Globus pallidus (tissue), 1 donor: ENCODE results near the gene DECR2.
A peak's percentile ranks its signal among the peaks of the same experiment; 100 is the strongest.
"Not testable (repeated sequence)": the region's sequence is repeated elsewhere in the genome, so short reads cannot be mapped to it uniquely, and the experiment has no call there.

Source experiments
- DNase-seq: peaks from one replicate; pipeline ENCODE4 v3.0.0-alpha.2; 2015; ENCODE audit warnings: low spot score

Gene DECR2

DNA sequence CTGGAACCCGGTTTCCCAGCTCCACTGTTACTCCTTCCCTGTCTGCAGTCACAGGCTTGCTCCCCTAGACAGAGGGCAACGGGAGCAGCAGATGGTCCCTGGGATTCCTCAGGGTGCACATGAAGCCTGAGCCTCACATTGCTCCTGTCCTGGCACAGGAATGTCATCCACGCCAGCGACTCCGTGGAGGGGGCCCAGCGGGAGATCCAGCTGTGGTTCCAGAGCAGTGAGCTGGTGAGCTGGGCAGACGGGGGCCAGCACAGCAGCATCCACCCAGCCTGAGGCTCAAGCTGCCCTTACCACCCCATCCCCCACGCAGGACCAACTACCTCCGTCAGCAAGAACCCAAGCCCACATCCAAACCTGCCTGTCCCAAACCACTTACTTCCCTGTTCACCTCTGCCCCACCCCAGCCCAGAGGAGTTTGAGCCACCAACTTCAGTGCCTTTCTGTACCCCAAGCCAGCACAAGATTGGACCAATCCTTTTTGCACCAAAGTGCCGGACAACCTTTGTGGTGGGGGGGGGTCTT lies 1.6 kb upstream of the DECR2 start:
- no peak for DNase-seq

DNA sequence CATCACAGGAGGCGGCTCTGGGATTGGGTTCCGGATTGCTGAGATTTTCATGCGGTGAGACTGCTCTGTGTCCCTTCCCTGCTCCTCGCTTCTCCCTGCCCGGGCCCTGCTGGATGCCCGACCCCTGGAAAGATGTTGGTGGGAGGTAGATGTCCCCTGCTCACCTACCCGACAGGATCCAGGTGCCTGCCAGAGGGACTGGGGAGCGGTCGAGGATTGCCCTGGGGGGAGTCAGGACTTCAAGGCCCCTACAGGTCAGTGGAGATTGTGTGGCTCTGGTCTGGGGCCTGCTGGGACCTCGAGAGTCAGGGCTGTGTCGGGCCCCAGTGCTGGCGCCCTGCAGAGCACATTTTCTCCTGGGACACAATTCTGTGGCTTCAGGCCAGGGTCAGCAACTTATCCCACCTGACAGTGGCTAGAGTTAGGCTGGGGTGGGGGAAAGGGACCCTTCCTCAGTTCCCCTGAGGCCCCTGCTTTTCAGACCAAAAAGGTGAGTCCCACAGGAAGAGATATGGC lies 3.3 kb downstream of the DECR2 start:
- no peak for DNase-seq

DNA sequence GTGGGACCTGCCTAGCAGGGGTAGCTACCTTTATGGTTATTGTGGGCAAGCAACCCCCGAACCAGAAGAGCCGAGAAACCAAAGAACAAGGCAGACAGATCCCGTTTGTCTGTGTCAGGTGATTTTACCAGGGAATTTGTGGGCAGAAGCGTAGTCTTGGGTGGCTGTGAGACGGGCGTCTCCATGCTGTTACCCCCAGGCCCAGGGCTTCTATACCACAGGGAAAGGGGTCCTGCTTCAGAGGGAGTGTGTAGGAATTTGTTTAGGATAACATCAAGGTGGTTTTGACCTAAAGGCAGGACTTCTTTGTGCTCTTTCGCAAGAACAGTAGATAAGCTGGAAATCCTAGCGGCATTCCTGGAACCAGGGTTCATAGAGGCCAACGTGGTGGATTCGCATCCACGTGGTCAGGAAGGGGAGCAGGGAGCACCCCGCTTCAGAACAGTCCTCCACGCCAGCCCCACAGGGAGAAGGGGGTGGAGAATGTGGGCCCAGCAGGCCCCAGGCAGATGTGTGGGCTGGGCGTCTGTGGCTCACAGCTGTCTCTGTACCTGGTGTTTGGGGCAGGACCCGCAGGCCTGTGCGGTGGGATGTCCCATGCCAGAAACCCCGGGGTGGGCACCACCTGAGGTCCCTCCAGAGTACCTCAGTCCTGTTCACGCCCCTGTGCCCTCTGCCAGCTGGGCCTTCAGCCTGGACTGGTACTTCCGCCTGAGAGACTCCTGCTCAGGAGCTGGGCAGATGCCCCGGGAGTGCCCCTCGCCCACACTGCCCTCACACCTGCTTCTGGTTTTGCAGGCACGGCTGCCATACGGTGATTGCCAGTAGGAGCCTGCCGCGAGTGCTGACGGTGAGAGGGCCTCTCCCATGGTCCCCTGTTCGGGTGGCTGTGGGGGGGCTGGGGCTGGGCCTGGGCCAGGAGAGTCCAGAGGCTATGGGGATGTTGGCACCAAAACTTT lies 4.1 kb downstream of the DECR2 start:
- no peak for DNase-seq

DNA sequence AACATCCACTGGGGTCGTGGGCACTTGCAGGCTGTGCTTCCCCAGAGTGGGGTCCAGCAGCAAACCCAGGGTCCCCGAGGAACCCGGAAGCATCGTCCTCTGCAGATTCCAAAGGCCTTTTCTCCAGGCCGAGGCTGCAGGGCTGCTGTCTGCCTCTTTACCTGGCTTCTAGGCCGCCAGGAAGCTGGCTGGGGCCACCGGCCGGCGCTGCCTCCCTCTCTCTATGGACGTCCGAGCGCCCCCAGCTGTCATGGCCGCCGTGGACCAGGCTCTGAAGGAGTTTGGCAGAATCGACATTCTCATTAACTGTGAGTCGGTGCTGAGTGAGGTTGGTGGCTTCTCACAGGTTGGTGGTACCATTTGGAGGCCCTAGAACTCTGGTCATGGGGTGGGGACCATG lies 5.6 kb downstream of the DECR2 start:
- no peak for DNase-seq

DNA sequence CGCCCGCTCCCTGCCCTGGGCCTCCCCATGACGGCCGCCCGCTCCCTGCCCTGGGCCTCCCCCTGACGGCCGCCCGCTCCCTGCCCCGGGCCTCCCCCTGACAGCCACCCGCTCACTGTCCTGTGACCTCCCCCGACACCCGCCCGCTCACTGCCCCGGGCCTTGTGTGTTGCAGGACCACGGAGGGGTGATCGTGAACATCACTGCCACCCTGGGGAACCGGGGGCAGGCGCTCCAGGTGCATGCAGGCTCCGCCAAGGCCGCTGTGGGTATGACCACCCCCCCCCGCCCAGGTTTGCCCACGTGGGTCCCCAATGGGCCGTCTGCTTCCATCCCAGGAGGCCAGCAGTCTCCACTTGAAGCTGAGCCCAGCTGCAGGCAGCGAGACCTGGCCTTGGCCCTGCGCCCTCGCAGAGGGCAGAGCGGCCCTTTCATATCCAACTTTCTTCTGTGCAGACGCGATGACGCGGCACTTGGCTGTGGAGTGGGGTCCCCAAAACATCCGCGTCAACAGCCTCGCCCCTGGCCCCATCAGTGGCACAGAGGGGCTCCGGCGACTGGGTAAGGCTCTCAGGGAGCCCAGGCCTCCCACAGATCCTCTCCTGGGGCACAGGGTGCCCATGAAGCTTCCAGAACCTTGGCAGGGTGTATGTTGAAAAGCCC lies 9.0 kb downstream of the DECR2 start:
- DNase-seq: no peak

DNA sequence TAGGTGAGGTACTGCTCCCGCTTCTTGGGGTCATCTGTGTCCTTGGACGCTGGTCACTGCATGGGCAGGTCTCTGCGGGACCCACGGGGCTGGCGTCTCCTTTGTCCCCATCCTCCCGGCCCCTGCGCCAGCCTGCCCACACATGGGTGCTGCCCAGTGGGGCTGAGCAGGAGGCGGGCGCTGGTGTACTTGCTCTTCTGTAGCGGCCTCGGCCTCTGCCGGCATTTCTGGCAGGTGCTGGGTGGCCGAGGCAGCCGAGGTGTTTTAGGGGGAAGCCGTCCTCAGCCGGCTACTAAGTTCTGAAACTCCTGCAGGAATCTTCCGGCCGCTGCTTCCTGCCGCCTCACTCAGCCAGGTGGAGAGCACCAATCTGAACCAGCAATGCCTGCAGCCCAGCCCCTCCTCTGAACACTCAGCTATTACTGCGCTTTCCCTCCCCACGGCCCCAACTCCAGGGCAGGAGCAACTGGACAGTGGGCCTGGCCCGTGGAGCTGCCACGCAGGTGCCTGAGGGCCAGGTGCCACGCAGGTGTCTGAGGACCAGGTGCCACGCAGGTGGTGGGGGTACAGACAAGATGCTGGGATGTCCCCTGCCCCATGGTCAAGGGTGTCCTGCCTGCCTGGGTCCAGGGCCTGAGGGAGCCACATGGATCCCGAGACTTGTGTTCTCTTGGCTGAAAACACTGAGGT lies 10.0 kb downstream of the DECR2 start:
- no peak for DNase-seq

DNA sequence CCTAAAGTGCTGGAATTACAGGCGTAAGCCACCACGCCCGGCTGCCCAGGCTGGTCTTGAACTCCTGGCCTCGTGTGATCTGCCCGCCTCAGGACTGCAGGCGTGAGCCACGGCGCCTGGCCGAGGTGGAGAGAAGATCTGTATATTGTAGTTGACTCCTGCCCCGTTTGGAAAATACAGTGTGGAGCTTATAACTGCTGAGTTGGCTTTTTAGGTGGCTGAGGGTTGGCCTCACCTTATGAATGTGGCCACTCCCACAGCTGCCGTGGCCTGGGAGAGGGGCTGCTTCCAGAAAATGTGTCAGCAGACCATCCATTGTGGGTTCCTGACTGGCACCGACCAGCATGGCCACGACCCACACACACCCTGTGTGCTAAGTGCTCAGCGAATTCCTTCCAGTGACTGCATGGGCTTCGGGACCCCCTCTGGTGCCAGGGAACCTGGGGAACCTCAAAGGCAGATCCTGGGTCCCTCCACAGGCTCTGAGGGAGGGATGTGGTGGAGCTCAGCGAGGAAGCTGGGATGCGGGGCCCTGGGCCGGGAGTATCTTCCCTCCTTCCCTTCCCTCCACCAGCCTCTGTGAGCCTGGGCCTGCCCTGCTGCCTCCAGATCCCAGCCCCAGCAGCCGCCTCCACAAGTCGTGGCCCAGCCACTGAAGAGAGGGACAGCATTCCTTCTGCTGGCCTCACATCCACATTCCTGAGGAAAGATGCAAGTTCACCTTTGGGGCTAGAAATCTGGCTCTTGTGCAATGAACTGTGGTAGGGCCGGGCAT lies 12.9 kb downstream of the DECR2 start:
- no peak for DNase-seq

DNA sequence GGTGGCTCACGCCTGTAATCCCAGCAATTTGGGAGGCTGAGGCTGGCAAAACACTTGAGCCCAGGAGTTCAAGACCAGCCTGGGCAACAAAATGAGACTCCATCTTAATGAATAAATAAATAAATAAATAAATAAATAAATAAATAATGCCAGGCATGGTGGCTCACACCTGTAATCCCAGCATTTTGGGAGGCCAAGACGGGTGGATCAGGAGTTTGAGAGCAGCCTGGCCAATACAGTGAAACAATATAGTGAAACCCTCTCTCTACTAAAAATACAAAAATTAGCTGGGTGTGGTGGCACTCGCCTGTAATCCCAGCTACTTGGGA lies 13.4 kb downstream of the DECR2 start:
- not testable (repeated sequence) for DNase-seq

DNA sequence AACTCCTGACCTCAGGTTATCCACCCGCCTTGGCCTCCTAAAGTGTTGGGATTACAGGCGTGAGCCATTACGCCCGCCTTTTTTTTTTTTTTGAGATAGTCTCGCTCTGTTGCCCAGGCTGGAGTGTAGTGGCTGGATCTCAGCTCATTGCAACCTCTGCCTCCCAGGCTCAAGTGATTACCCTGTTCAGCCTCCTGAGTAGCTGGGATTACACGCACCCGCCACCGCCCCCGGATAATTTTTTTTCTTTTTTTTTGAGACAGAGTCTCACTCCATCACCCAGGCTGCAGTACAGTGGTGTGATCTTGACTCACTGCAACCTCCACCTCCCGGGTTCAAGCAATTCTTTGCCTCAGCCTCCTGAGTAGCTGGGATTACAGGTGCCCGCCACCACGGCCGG lies 20.5 kb downstream of the DECR2 start:
- DNase-seq: not testable (repeated sequence)

DNA sequence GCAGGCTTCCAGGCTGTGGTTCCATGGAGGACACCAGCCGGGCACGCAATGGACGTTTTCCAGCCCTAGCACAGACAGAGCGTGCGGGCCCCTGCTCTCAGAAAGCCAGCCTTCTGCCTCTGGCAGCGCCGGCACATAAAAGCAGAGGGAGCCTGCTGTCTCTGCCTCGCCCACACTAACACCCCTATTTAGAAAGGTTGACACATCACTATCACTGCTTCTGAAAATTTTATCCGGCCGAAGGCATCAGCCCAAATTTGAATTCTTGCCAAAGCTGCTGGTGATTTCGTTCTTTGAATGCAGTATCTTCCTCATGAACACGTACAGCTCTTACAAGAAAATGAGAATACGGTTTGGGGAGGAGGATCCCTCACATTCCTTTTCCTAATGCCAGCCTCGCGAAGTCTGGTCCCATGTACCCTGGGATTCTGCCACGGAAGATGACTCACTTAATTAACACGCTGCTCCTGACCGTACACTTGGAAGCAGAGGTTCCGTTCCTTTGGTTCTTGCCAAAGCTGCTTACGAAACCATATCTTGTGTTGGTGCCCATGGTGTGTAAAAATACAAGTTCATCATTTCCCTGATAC lies 22.4 kb downstream of the DECR2 start:
- peak; percentile 56 for DNase-seq

DNA sequence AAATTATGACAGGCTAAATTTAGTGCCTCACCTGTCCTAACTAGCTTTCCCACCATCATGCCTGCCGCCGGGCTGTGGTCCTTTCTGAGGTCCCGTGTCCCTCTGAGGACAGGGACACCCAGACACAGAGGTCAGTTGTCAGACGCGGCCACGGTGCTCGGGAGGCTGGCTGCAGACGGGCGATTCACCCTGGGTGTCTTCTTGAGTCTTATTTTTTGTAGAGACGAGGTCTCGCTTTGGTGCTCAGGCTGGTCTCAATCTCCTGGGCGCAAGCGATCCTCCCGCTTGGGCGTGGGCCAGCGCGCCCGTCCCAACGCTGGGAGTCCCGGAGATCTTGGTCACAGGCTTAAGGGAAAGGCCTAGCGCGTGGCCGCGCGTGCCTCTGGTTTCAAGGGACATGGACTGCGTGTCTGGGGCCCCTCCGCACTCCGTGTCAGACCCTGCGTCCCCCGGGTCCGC lies 23.0 kb downstream of the DECR2 start:
- no peak for DNase-seq

DNA sequence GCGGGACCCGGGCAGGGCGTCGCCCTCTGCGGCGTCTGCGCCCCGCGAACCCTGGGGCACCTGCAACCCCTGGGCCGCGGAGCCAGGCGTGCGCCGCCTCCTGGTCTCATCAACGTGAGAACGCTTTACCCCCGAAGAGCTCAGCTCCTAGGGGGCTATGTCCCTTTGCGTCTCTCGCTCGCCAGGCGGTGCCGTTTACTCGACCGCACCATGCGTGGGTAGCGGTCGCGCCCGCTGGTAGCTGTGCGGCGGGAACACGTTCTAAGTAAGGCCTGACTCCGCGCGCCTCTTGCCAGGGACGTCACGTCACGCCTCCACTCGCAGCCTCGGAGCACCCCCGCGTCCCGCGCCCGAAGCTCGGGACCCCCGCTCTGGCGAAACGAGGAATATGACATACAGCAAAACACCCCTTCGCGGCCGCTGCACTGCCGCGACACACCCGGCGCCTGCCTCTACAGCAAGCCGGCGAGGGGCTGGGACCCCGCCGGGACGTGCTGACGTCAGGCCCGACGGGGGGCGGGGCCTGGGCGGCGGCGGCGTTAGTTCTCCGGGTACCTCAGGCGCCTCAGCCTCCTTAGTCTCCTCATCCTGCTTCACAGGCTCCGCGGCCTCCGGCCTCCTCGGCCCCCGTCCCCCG lies 23.5 kb downstream of the DECR2 start, which contains the start of gene RAB11FIP3:
RAB11FIP3 (plus strand) TSS at position 568 of the 637 bp plus-strand sequence. CDS start 358 bp downstream, outside the sequence.
- peak; percentile 86 for DNase-seq

DNA sequence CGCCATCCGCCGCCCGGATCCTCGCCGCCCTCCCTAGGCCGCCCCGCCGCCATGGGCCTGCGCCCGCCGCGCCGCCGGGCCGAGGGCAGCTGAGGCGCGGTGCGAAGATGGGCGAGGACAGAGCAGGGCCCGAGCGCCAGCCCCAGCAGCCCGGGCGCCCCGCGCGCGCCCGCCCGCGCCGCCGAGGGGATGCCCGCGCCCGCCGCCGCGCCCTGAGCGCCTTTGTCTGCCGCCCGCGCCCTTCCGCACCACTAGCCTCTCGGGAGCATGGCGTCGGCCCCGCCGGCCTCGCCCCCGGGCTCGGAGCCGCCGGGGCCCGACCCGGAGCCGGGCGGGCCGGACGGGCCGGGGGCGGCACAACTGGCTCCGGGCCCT lies 24.0 kb downstream of the DECR2 start:
- DNase-seq: no peak

DNA sequence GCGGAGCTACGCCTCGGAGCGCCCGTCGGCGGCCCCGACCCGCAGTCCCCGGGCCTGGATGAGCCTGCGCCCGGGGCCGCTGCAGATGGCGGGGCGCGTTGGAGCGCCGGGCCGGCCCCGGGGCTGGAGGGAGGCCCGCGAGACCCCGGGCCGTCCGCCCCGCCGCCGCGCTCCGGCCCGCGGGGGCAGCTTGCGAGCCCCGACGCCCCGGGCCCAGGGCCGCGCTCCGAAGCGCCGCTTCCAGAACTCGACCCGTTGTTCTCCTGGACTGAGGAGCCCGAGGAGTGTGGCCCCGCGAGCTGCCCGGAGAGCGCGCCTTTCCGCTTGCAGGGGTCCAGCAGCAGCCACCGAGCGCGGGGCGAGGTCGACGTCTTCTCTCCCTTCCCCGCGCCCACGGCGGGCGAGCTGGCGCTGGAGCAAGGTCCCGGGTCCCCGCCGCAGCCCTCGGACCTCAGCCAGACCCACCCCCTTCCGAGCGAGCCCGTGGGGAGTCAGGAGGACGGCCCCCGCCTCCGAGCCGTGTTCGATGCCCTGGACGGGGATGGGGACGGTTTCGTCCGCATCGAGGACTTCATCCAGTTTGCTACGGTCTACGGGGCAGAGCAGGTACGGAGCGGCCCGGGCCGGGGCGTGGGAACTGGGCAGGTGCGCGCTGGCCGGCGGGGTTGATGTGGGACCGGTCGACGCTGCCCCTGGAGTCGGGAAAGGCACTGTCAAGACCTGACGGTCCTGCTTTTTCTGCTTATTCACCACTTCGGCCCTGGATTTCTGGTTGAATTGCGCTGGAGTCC lies 24.6 kb downstream of the DECR2 start:
- DNase-seq: no peak

DNA sequence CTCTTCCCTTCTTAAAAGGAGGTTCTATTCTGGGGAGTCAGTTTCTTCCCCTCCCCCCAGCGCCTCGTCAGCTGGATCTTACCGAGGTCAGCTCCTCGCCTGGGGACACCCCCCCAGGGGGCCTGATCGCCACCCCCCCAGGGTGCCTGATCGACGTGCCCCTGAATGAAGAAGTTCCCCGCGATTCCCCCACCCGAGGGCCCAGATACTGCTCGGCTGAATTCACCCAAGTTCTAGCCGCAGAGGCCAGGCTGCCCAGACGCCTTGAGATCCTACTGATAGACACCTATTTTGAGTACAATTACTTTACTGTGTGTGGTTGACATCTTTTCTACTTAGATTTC lies 25.2 kb downstream of the DECR2 start:
- no peak for DNase-seq

DNA sequence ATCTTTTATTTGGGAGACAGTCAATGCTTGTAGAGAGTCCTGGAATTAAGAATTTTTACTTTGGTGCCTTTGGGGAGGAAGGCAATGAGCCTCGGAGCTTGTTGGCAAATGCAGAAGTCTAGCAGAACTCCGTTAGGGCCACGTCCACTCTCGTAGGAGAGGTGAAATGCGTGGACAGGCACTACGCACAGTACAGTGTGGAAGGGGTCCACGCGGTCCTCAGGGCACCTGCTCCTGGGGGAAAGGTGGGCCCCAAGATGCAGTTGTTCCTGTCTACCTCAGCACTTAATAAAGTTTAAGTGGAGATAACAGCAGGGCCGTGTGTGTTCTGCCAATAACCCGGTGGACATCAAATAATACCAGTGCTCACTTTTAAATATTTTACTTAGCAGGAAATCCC lies 25.6 kb downstream of the DECR2 start:
- DNase-seq: no peak

DNA sequence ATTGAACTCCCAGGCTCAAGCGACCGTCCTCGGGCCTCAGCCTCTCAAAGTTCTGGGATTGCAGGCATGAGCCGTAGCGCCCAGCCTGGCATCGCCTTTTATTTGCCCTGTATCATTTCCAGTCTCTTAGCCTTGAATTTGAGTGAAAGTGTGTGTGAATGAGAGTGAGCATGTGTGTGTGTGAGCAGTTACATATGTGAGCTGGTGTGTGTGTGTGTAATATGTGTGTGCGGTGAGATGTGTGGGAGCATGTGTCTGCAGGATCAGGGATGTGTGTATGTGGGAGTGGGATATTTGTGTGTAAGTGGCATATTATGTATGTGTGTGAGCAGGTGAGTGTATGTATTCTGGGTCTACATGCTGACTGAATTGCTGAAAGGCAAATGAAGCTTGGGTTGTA lies 29.2 kb downstream of the DECR2 start:
- no peak for DNase-seq

DNA sequence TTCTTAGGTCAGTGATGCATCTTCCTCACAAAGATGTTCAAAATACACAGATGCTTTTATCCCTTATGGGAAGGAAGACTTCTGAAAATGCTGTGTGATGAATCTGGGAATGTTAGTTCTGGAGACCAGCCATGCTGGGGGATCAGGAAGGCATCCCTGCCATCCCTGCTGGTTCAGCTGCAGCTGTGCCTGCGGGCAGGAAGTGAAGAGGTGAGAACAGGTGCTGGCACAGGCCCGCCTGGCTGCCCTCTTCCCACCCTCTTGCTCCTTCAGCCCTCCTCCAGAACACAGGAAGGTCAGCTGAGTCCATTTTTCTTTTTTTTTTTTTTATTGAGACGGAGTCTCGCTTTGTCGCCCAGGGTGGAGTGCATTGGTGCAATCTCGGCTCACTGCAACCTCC lies 38.9 kb downstream of the DECR2 start:
- no peak for DNase-seq

DNA sequence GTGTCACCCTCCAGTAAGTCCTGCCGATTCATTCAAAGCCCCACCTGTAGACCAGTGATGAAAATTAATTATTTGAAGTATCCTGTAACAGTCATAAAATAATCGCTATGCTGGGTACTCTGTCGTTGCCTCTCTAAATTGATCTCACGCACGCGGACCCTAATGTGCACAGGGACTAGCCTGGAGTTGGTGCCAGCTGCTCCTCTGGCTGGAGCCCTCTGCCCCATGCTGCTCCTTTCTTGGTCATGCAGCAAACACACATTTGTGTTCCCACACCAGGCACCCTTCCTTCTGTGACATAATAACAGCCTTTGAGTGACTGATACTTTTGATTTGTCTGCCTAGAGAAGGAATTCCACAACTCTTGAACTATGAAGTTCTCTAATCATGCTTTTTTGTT lies 39.8 kb downstream of the DECR2 start:
- no peak for DNase-seq

DNA sequence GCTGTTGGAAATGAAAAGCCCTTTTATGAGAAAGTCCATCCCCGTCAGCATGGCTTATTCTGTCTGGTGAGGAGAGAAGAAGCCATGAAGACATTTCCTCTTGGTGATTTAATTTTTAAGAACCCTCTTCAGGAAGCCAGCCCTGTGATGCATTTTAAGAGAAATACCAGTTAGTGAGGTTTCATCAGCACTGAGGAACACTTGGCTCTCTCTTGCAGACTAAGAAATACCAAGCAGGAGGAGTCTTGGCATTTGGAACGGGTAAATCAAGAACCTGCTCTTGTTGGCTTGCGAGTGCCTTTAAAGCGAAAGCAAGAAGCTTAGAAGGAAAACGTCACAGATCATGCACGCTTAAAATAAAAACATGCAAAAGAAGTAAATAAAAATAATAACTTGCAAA lies 41.3 kb downstream of the DECR2 start:
- DNase-seq: no peak
